Calu3 (cell line): ENCODE results near the gene WDR31. TPM values are rescaled to one million over a fixed set of nuclear protein-coding genes. Genes with fewer than 3 reads are reported as not detected.

Experiments used
- BruUV-seq: library from RNA; stranded (reverse); fragments of 400-500 nt; replicated peaks from 2 replicates; lab custom pipeline; 2021; lab: Mats Ljungman, UMichigan
- CTCF ChIA-PET: fragments of 300-600 bp; sonication (Branson Sonifier 250); formaldehyde crosslinking; loops from one replicate; lab custom pipeline; 2022; ENCODE audit warnings: antibody characterized with exemption; lab: Charles Lee
- DNase-seq: peaks from one replicate; pipeline ENCODE4 v3.0.0; 2022
- H3K27ac Mint-ChIP-seq: one replicate; pipeline ENCODE4 v1.8.0; 2022; ENCODE audit warnings: mixed read lengths; ENCODE audit not compliant: unreplicated experiment
- H3K27me3 Mint-ChIP-seq: one replicate; pipeline ENCODE4 v1.8.0; 2022; ENCODE audit warnings: mixed read lengths; ENCODE audit not compliant: unreplicated experiment
- H3K36me3 Mint-ChIP-seq: one replicate; pipeline ENCODE4 v1.8.0; 2022; ENCODE audit warnings: mild to moderate bottlenecking, moderate library complexity, mixed read lengths; ENCODE audit not compliant: insufficient read depth, unreplicated experiment
- H3K4me1 Mint-ChIP-seq: one replicate; pipeline ENCODE4 v1.8.0; 2022; ENCODE audit warnings: mild to moderate bottlenecking, low read depth, mixed read lengths; ENCODE audit not compliant: unreplicated experiment
- H3K4me3 Mint-ChIP-seq: one replicate; pipeline ENCODE4 v1.8.0; 2022; ENCODE audit warnings: mild to moderate bottlenecking, low read depth, moderate library complexity, mixed read lengths; ENCODE audit not compliant: unreplicated experiment
- H3K9me3 Mint-ChIP-seq: one replicate; pipeline ENCODE4 v1.8.0; 2022; ENCODE audit warnings: low read depth, mixed read lengths; ENCODE audit not compliant: unreplicated experiment
- intact Hi-C: fragments of 100-400 bp; cut with micrococcal nuclease; formaldehyde crosslinking; loops from one replicate; pipeline ENCODE4 v1.10.0; 2022; ENCODE audit not compliant: unreplicated experiment
- total RNA-seq: library from RNA; stranded (reverse); gene quantifications from 2 replicates; pipeline ENCODE4 v1.2.3, GENCODE V29; 2022
- TF ChIP-seq, protein P1 (sequence below): fragments of 200-600 bp; IDR thresholded peaks from one replicate; pipeline ENCODE4 v1.8.0; 2022; ENCODE audit warnings: antibody characterized with exemption; ENCODE audit not compliant: unreplicated experiment

The WDR31 gene
- total RNA-seq, 1 experiment from 2014 or later = 3.1 TPM

DNA sequence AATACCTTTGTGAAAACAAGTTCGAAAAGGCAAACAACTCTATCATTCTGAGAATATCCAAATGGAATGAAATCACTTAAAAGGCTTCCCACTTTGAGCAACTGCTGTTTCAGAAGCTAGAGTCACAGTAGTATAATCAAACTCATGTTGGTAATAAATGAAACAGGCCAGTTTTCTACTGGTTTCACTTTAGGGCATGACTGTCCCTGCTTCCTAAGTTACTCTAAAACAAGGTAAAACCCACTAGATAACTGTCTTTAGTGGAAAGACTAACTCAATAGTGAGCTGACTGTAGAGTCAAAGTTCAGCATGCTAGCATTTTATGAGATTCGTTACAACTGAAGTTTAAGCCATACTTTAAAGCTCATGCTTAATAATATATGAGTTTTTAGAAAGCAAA, 70.7 kb downstream of the WDR31 start:
- no peaks in the 10 kb centered on the region for H3K27me3 Mint-ChIP-seq
- no TSS peak for BruUV-seq
- CTCF ChIA-PET = no interaction called here

DNA sequence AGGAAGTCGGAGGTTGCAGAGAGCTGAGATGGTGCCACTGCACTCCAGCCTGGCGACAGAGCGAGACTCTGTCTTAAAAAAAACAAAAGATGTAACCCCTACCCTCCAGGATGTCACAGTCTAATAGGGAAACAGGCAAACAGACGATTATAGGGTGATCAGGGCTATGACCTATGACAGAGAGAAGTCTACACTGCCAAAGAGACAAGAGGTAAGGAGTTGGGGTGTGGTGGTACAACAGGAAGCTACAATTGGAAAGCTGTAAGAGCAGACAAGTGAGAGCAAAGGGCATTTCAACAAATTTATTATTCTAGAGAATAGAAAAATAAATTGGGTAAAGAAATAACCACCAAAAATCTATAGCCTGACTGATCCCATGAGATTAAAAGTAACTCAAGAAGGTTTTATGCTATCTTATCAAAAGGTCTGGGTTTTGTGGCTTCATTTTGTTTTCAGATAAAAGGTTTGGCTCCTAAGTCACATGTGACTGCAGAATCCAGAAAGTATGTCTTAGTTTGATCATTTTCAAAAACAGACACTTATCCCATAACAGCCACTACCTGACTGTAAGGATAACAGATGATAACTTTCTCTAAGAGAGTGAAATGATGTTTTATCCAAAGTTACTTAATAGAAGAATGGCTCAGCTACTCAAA, 72.0 kb downstream of the WDR31 start:
- no peak overlapping the region for H3K4me3 Mint-ChIP-seq
- H3K9me3 Mint-ChIP-seq = no peaks in the 10 kb centered on the region
- CTCF ChIA-PET = no interaction called here
- no peaks in the 10 kb centered on the region for H3K36me3 Mint-ChIP-seq
- intact Hi-C loops = loop anchor here (10.0 kb wide), 1 partner anchor 63 kb away; no protein-coding TSS in a partner anchor
- TF ChIP-seq, protein P1, sequence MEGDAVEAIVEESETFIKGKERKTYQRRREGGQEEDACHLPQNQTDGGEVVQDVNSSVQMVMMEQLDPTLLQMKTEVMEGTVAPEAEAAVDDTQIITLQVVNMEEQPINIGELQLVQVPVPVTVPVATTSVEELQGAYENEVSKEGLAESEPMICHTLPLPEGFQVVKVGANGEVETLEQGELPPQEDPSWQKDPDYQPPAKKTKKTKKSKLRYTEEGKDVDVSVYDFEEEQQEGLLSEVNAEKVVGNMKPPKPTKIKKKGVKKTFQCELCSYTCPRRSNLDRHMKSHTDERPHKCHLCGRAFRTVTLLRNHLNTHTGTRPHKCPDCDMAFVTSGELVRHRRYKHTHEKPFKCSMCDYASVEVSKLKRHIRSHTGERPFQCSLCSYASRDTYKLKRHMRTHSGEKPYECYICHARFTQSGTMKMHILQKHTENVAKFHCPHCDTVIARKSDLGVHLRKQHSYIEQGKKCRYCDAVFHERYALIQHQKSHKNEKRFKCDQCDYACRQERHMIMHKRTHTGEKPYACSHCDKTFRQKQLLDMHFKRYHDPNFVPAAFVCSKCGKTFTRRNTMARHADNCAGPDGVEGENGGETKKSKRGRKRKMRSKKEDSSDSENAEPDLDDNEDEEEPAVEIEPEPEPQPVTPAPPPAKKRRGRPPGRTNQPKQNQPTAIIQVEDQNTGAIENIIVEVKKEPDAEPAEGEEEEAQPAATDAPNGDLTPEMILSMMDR = no peak
- BruUV-seq = no TSS peak
- no peak for DNase-seq
- H3K4me1 Mint-ChIP-seq = no peaks in the 10 kb centered on the region
- H3K27ac Mint-ChIP-seq = no peak overlapping the region
- H3K27me3 Mint-ChIP-seq = no peaks in the 10 kb centered on the region

More for the DNA sequence above, 70.7 kb downstream of the WDR31 start:
- TF ChIP-seq, protein P1 = no peak
- no peak for DNase-seq
- Mint-ChIP-seq H3K27ac (no peak overlapping the region), H3K4me1 (no peaks in the 10 kb centered on the region), H3K36me3 (no peaks in the 10 kb centered on the region), H3K4me3 (no peak overlapping the region), H3K9me3 (no peaks in the 10 kb centered on the region)
- intact Hi-C loops = loop anchor here (10.0 kb wide), 1 partner anchor 65 kb away; no protein-coding TSS in a partner anchor

DNA sequence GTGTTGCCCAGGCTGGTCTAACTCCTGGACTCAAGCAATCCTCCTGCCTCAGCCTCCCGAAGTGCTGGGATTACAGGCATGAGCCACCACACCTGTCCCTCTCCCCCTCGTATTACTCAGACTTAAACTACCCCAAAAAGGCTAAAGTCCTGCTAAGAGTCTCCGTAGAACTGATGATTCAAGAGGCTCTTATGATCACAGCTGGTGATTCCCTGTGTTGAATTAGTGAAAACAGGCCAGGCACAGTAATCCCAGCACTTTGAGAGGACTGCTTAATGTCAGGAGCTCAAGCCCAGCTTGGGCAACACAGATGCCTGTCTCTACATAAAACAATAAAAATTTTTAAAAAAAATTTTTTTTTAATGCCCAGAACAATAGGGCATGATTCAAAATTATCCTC, 73.9 kb downstream of the WDR31 start:
- Mint-ChIP-seq H3K4me3 (no peak overlapping the region), H3K4me1 (no peaks in the 10 kb centered on the region), H3K27me3 (no peaks in the 10 kb centered on the region), H3K36me3 (no peaks in the 10 kb centered on the region), H3K27ac (no peak overlapping the region), H3K9me3 (no peaks in the 10 kb centered on the region)
- DNase-seq = no peak
- intact Hi-C loops = loop anchor here (10.0 kb wide), 1 partner anchor 61 kb away; no protein-coding TSS in a partner anchor
- CTCF ChIA-PET = no interaction called here
- TF ChIP-seq, protein P1 = no peak
- no TSS peak for BruUV-seq

Other genes starting within 250 kb of the WDR31 start
- gene SLC31A2, start 189.3 kb downstream of the WDR31 start, total RNA-seq = 0.76 and 1.8 TPM in 2 replicates
- 19.2 and 19.3 TPM in 2 replicates for gene FKBP15, start 119.0 kb downstream of the WDR31 start, total RNA-seq
- gene SLC31A1, start 118.7 kb downstream of the WDR31 start, total RNA-seq = 19.4 and 21.0 TPM in 2 replicates
- 20.5 and 21.3 TPM in 2 replicates for gene CDC26, start 64.7 kb downstream of the WDR31 start, total RNA-seq
- 23.7 TPM in 2 replicates for gene PRPF4, start 64.6 kb downstream of the WDR31 start, total RNA-seq
- gene RNF183, start 36.9 kb downstream of the WDR31 start, total RNA-seq = 0.76 and 1.5 TPM in 2 replicates
- gene BSPRY, start 9.3 kb upstream of the WDR31 start, total RNA-seq = 14.5 and 17.4 TPM in 2 replicates
- 30.8 and 35.2 TPM in 2 replicates for gene HDHD3, start 36.7 kb upstream of the WDR31 start, total RNA-seq
- 20.6 and 24.1 TPM in 2 replicates for gene ALAD, start 61.0 kb upstream of the WDR31 start, total RNA-seq
- 37.7 and 41.0 TPM in 2 replicates for gene POLE3, start 70.4 kb upstream of the WDR31 start, total RNA-seq
- 0.33 and 0.51 TPM in 2 replicates for gene C9orf43, start 70.5 kb upstream of the WDR31 start, total RNA-seq
- gene RGS3, start 123.5 kb upstream of the WDR31 start, total RNA-seq = 61.8 and 68.3 TPM in 2 replicates